ENCODE measurements around the gene ZNF215.

DNA sequence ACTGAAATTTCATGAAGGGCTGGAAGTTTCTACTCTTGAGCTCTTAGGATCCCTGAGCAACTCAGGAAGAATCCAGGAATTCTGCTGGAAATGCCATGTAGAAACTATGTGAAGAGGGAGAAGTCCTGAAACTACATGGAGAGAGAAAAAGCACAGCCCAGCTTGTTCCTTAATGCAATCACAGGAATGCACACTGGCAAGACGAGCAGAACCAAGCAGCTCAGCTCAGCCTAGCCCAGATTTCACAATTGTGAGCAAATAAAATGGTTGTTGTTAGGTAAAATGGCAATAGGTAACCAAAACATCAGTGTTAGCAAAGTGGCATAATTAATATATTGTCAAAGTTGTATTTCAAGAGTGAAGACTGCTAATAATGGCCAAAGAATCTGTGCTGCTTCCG, 65.8 kb downstream of the ZNF215 start:
- TF ChIP-seq POLR2A (IDR thresholded peaks at IDR 0.05), result no peak
- TF ChIP-seq, protein P1, sequence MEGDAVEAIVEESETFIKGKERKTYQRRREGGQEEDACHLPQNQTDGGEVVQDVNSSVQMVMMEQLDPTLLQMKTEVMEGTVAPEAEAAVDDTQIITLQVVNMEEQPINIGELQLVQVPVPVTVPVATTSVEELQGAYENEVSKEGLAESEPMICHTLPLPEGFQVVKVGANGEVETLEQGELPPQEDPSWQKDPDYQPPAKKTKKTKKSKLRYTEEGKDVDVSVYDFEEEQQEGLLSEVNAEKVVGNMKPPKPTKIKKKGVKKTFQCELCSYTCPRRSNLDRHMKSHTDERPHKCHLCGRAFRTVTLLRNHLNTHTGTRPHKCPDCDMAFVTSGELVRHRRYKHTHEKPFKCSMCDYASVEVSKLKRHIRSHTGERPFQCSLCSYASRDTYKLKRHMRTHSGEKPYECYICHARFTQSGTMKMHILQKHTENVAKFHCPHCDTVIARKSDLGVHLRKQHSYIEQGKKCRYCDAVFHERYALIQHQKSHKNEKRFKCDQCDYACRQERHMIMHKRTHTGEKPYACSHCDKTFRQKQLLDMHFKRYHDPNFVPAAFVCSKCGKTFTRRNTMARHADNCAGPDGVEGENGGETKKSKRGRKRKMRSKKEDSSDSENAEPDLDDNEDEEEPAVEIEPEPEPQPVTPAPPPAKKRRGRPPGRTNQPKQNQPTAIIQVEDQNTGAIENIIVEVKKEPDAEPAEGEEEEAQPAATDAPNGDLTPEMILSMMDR (IDR thresholded peaks at IDR 0.05), result no peak

Measured in lower leg skin (tissue), 3 donors.